Cardiac ventricle fibroblast (primary cell): ENCODE measurements around the gene HTR3D. TPM values are rescaled to one million over a fixed set of nuclear protein-coding genes. Genes with fewer than 3 reads are reported as not detected.

ENCODE experiments used
- total RNA-seq: library from RNA; depleted of rRNA; stranded (reverse); fragments of >200 nt; gene quantifications from 2 replicates; pipeline ENCODE4 v1.2.3, GENCODE V29; 2015

Gene HTR3D
- total RNA-seq, result not detected in 2 replicates

GRCh38 chr3:184031187-184031792 lies at the start of gene HTR3D:
Gene HTR3D, plus strand, starts transcription at chr3:184031742. Its CDS starts 0 bp downstream, at chr3:184031742.

GRCh38 chr3:184017672-184018423 lies 13.7 kb upstream of the HTR3D start, which contains the start of gene ABCC5:
Gene ABCC5, minus strand, starts transcription at chr3:184017884. Its CDS starts 3,492 bp downstream, at chr3:184014392.

GRCh38 chr3:184052767-184053166 lies 21.2 kb downstream of the HTR3D start, which contains the start of gene HTR3C:
Gene HTR3C, plus strand, starts transcription at chr3:184053047. Its CDS starts 34 bp downstream, at chr3:184053081.

Other genes starting within 250 kb of the HTR3D start
- 2.6 and 2.7 TPM in 2 replicates for gene MAP6D1, start 206.2 kb upstream of the HTR3D start, total RNA-seq
- 26.4 and 44.7 TPM in 2 replicates for gene PARL, start 146.9 kb upstream of the HTR3D start, total RNA-seq
- 9.8 and 11.0 TPM in 2 replicates for gene ABCC5, start 13.9 kb upstream of the HTR3D start, total RNA-seq
- gene HTR3C, start 21.3 kb downstream of the HTR3D start, total RNA-seq, result not detected in 2 replicates
- gene HTR3E, start 65.3 kb downstream of the HTR3D start, total RNA-seq, result not detected in 2 replicates
- gene EIF2B5, start 103.6 kb downstream of the HTR3D start, total RNA-seq, result 13.9 and 15.5 TPM in 2 replicates
- gene DVL3, start 123.6 kb downstream of the HTR3D start, total RNA-seq, result 39.9 and 56.8 TPM in 2 replicates
- 247 and 299 TPM in 2 replicates for gene AP2M1, start 143.1 kb downstream of the HTR3D start, total RNA-seq
- 35.8 and 43.3 TPM in 2 replicates for gene ABCF3, start 154.5 kb downstream of the HTR3D start, total RNA-seq
- 0.05 and 0.06 TPM in 2 replicates for gene VWA5B2, start 197.8 kb downstream of the HTR3D start, total RNA-seq
- gene ALG3, start 217.2 kb downstream of the HTR3D start, total RNA-seq, result 71.8 and 73.8 TPM in 2 replicates
- gene EEF1AKMT4, start 217.9 kb downstream of the HTR3D start, total RNA-seq, result 4.3 and 5.9 TPM in 2 replicates
- not detected in 2 replicates for gene CAMK2N2, start 229.8 kb downstream of the HTR3D start, total RNA-seq
- 0.12 TPM in 1 of 2 replicates, not detected in the other for gene ECE2, start 244.3 kb downstream of the HTR3D start, total RNA-seq